Activated B cell treated with CpG ODN at 0.5 μM for 24 hours (primary cell): Measurements from ENCODE around the gene CEP295NL. TPM values are rescaled to one million over a fixed set of nuclear protein-coding genes. Genes with fewer than 3 reads are reported as not detected.

Experiments used
- ATAC-seq: fragments of 200-7000 bp; cut with Tn5 transposase; one replicate; pipeline ENCODE4 v1.10.0; 2021; ENCODE audit warnings: low read depth, mild to moderate bottlenecking, moderate library complexity
- CTCF ChIA-PET: fragments of 350-600 bp; sonication (Branson Sonifier 250); formaldehyde crosslinking; loops from one replicate; lab custom pipeline; 2021; ENCODE audit warnings: antibody characterized with exemption; lab: Charles Lee
- POLR2A ChIA-PET: fragments of 350-600 bp; sonication (Branson Sonifier 250); formaldehyde crosslinking; loops from one replicate; lab custom pipeline; 2021; ENCODE audit warnings: antibody characterized with exemption; lab: Charles Lee
- DNase-seq: peaks from one replicate; pipeline ENCODE4 v3.0.0; 2022
- H3K27ac Mint-ChIP-seq: one replicate; pipeline ENCODE4 v1.8.0; 2020; ENCODE audit warnings: mixed read lengths
- H3K27me3 Mint-ChIP-seq: one replicate; pipeline ENCODE4 v1.8.0; 2021; ENCODE audit warnings: mixed read lengths
- H3K36me3 Mint-ChIP-seq: one replicate; pipeline ENCODE4 v1.8.0; 2021; ENCODE audit warnings: low read depth, mixed read lengths
- H3K4me1 Mint-ChIP-seq: one replicate; pipeline ENCODE4 v1.8.0; 2021; ENCODE audit warnings: mixed read lengths
- H3K4me3 Mint-ChIP-seq: one replicate; pipeline ENCODE4 v1.8.0; 2020; ENCODE audit warnings: mild to moderate bottlenecking, mixed read lengths
- H3K9me3 Mint-ChIP-seq: one replicate; pipeline ENCODE4 v1.8.0; 2020; ENCODE audit warnings: mixed read lengths
- CTCF ChIP-seq: fragments of 200-600 bp; IDR thresholded peaks from one replicate; pipeline ENCODE4 v1.8.0; 2022; ENCODE audit warnings: antibody characterized with exemption, mild to moderate bottlenecking
- intact Hi-C: fragments of 100-400 bp; cut with micrococcal nuclease; formaldehyde crosslinking; loops from one replicate; pipeline ENCODE4 v1.15.1; 2024
- total RNA-seq: library from RNA; stranded (reverse); gene quantifications from 2 replicates; pipeline ENCODE4 v1.2.3, GENCODE V29; 2022

The CEP295NL gene
- total RNA-seq, 1 donor from 2014 or later = 0.55 TPM

- POLR2A ChIA-PET = no interaction called here
- ATAC-seq = no peak
- H3K4me1 Mint-ChIP-seq = no peaks in the 10 kb centered on the region
- H3K27ac Mint-ChIP-seq = no peak overlapping the region
- no peaks in the 10 kb centered on the region for H3K27me3 Mint-ChIP-seq
- DNase-seq = no peak
- intact Hi-C loops = no loop called here
- CTCF ChIA-PET = no interaction called here
- no peaks in the 10 kb centered on the region for H3K9me3 Mint-ChIP-seq
- no peaks in the 10 kb centered on the region for H3K36me3 Mint-ChIP-seq
- no peak for TF ChIP-seq CTCF
- H3K4me3 Mint-ChIP-seq = no peak overlapping the region
These were observed 48.5 kb downstream of the CEP295NL start for GRCh38 chr17:78854508-78854907.

- no peak for DNase-seq
- no peak for TF ChIP-seq CTCF
- ChIA-PET POLR2A (interaction anchor here (0.5 kb wide), 1 partner anchor 19 kb away, joined by 4 read pairs; no protein-coding TSS in a partner anchor), CTCF (no interaction called here)
- no peak overlapping the region for H3K27ac Mint-ChIP-seq
- intact Hi-C loops = no loop called here
- no peaks in the 10 kb centered on the region for H3K27me3 Mint-ChIP-seq
- H3K4me1 Mint-ChIP-seq = no peaks in the 10 kb centered on the region
- no peaks in the 10 kb centered on the region for H3K36me3 Mint-ChIP-seq
- H3K9me3 Mint-ChIP-seq = no peaks in the 10 kb centered on the region
- no peak overlapping the region for H3K4me3 Mint-ChIP-seq
- ATAC-seq = no peak
These were observed 49.0 kb downstream of the CEP295NL start for GRCh38 chr17:78853926-78854394.

GRCh38 chr17:78852709-78853121, 50.3 kb downstream of the CEP295NL start:
- no peaks in the 10 kb centered on the region for H3K36me3 Mint-ChIP-seq
- no peak for TF ChIP-seq CTCF
- H3K9me3 Mint-ChIP-seq = no peaks in the 10 kb centered on the region
- ChIA-PET POLR2A (interaction anchor here (0.5 kb wide), 1 partner anchor 134 kb away, joined by 3 read pairs; no protein-coding TSS in a partner anchor), CTCF (no interaction called here)
- DNase-seq (no peak), ATAC-seq (no peak)
- no peak overlapping the region for H3K4me3 Mint-ChIP-seq
- no peak overlapping the region for H3K27ac Mint-ChIP-seq
- H3K27me3 Mint-ChIP-seq = no peaks in the 10 kb centered on the region
- intact Hi-C loops = no loop called here
- H3K4me1 Mint-ChIP-seq = no peaks in the 10 kb centered on the region

GRCh38 chr17:78849026-78849425, 54.0 kb downstream of the CEP295NL start:
- no peak for TF ChIP-seq CTCF
- Mint-ChIP-seq H3K4me1 (peaks cover 5% of the 10 kb centered on the region), H3K4me3 (no peak overlapping the region), H3K27ac (no peak overlapping the region), H3K36me3 (no peaks in the 10 kb centered on the region), H3K9me3 (no peaks in the 10 kb centered on the region), H3K27me3 (no peaks in the 10 kb centered on the region)
- CTCF ChIA-PET = no interaction called here
- DNase-seq (no peak), ATAC-seq (no peak)
- POLR2A ChIA-PET = no interaction called here
- intact Hi-C loops = no loop called here

GRCh38 chr17:78847052-78847451, 55.9 kb downstream of the CEP295NL start:
- H3K27me3 Mint-ChIP-seq = no peaks in the 10 kb centered on the region
- intact Hi-C loops = no loop called here
- CTCF ChIA-PET = no interaction called here

More at GRCh38 chr17:78847052-78847451, 55.9 kb downstream of the CEP295NL start:
- H3K4me3 Mint-ChIP-seq = no peak overlapping the region
- H3K36me3 Mint-ChIP-seq = no peaks in the 10 kb centered on the region
- H3K4me1 Mint-ChIP-seq = peaks cover 9% of the 10 kb centered on the region
- no peaks in the 10 kb centered on the region for H3K9me3 Mint-ChIP-seq
- POLR2A ChIA-PET = no interaction called here
- no peak overlapping the region for H3K27ac Mint-ChIP-seq
- DNase-seq (no peak), ATAC-seq (no peak)
- no peak for TF ChIP-seq CTCF
